Vagina (tissue), 2 donors: ENCODE measurements around the gene ANO7.

Experiments
- CTCF ChIP-seq, 3 experiments: fragments of 450-650 bp in 2 of 3; fragments of 200-600 bp in 1 of 3; sonication (generic) in 1 of 3; IDR thresholded peaks; one replicate each; pipeline ENCODE4 v1.5.1; 2017 to 2019; ENCODE audit warnings: antibody characterized with exemption in 3 of 3, mild to moderate bottlenecking in 2 of 3, moderate library complexity in 2 of 3
- POLR2A ChIP-seq, 2 donors: fragments of 450-650 bp; IDR thresholded peaks; one replicate each; pipeline ENCODE4 v1.6.1; 2017; ENCODE audit warnings: antibody characterized with exemption in 2 of 2, mild to moderate bottlenecking in 2 of 2, moderate library complexity in 2 of 2
- POLR2AphosphoS5 ChIP-seq, 2 donors: sonication (generic); formaldehyde crosslinking; IDR thresholded peaks; one replicate each; pipeline ENCODE4 v1.9.0; 2017; ENCODE audit warnings: antibody characterized with exemption in 2 of 2, mild to moderate bottlenecking in 2 of 2, low read depth in 1 of 2; ENCODE audit not compliant: insufficient read depth in 1 of 2

- TF ChIP-seq CTCF (IDR thresholded peaks at IDR 0.05): no peak
- TF ChIP-seq POLR2A (IDR thresholded peaks at IDR 0.05): no peak
- peak in 1 of 2 donors; percentile 18 for TF ChIP-seq POLR2AphosphoS5 (IDR thresholded peaks at IDR 0.05; ENCODE audit: insufficient read depth in 1 of 2, low read depth in 1 of 2)
These were observed 39.4 kb upstream of the ANO7 start, which contains the start of gene PASK for GRCh38 chr2:241148891-241149674.
